Measurements from ENCODE around the gene GRXCR1.
A peak's percentile ranks its signal among the peaks of the same experiment; 100 is the strongest.

Gene GRXCR1

GRCh38 chr4:42942216-42942615 lies 49.7 kb downstream of the GRXCR1 start:
- no peak for DNase-seq

DNA sequence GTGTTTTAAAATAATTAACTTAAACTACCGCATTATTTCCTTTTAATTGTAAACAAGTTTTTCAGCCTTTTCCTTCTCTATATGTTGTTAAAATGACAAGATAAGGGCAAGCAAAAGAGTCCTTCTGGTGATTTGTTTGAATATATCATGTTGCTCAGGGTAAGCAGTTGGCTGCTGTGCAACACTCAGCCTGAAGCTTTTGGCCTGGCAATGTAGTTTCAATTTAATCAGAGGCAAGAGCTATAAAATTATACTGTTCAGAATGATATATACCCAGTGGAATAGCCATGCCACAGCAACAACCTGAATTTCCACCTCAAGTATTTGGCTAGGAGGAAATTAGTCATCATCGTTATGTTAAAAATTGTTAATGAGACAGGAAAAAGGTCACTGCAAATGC lies 53.4 kb downstream of the GRXCR1 start:
- DNase-seq: no peak

- DNase-seq: no peak
Observed at GRCh38 chr4:42953321-42953720, 60.8 kb downstream of the GRXCR1 start.

DNA sequence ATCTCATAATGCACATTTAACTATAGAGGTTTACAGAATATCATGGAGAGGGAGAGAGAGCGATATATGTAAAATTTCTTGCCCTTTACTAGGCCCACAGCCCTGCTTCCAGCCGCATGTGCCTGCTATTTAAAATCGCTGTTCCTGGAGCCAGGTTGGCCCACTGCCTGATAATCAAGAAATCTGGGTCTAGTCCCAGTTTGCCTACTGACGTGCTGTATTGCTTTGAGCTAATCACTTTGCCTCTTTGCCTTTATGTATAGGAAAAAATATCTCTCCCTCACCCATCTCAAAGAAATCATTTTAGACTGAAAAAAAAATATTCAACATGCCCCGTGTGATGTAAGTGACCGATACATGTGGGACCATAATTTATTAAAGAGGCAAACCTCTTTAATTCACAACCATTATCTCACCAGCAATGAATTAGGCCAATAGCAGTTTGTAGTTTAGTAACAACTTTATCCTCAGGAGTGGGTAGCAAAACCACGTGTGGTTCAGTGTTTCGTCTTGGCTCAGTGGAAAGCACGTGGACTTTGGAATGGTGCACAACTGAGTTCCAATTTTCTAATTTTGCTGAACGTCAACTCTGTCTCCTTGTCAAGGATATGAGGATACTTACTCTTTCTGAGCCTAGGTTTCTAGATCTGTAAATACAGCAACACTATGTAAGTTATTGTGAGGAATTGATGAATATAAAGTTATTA lies 62.6 kb downstream of the GRXCR1 start:
- no peak for DNase-seq

DNA sequence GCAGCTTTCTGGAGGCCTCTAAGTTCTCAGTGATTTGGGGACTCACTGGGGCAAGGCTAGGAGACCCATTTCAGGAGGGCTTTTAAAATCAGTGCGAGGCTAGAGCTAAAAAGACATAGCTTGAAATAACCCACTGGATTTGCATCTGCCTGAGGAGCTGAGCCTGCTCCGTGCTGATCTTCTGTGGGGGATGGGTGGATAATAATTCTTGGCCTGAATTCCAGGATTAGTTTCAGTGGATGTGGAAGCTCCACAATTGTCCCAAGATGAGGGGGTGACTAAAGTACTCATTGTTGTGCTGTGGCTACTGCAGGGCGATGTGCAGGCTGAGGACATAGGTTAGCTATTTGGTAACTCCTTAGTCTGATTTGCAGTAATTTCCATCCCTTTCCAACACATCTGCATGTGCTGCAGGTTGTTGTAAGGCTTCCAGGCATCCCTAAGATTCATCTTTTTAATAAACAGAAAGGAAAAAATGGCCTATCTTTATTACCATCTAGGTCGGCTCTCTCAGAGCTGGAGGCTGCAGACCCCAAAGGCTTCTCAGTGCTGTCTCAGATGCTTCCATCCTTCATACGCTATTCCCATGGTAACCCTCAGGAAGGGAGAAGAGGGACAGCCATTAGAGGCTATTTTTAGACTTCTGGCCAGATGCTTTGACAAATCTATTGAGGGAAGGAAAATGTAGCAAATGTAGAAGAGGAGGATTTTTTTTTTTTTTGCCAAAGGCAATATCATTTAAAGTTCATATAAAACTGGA lies 63.4 kb downstream of the GRXCR1 start:
- no peak for DNase-seq

- DNase-seq: no peak
Observed at GRCh38 chr4:42965326-42965725, 72.8 kb downstream of the GRXCR1 start.

DNA sequence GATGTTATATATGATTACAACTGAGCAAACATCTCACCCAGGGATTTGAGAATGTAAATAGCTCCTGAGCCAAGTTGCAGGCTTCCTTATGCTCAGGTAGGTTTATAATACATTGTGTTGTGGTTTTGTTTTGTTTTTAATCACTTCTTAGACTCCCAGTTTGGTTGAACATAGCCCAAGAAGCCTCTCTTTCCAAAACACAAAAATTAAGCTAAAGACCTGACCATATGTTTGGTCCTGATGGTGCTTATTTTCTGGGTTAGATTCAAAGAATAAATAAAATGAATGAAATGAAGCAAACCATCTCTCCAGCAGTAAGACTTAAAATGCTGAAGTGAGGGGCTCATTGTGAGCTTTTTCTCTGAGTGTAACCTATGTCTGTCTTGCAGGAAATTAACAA lies 93.5 kb downstream of the GRXCR1 start:
- DNase-seq: no peak

- peak; percentile 13 for DNase-seq
Observed at GRCh38 chr4:42995343-42995944, 102.9 kb downstream of the GRXCR1 start.

GRCh38 chr4:43008793-43009192 lies 116.3 kb downstream of the GRXCR1 start:
- DNase-seq: no peak

DNA sequence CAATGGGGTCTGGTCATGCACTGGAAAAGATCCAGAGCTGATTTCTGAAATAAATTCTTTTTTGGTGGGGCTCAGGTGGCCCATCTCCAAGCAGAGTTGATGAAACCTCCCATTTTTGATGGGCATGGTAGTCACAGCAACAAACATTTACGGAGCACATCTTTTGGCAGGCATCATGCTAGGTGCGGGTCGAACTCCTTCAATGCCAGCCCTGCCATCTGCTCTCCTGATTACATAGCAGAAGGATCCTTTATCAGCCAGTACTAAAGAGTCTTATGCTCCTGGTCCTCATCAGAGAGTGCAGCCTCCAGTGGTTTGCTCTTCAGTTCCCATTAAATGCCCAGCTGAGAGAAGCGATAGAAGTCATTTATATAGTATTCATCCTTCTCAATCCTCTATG lies 121.7 kb downstream of the GRXCR1 start:
- no peak for DNase-seq

DNA sequence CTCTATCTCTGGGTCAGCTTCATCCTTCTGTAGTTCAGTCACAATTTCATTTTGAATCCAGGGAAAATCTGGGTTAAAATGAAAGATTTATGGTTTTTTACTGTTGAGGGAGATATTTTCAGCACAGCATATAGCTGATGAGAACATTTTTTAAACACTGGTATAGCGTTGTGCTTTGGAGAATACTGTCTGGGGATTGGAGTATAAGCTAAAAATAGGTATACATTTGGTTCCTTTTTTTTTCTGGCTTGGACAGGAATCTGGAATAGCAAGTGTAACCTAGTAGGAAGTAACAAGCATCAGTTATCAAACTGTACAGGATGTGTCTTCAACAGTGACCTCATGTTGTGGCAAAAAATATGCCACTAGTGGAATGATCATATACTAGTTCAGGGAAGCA lies 149.1 kb downstream of the GRXCR1 start:
- DNase-seq: no peak

DNA sequence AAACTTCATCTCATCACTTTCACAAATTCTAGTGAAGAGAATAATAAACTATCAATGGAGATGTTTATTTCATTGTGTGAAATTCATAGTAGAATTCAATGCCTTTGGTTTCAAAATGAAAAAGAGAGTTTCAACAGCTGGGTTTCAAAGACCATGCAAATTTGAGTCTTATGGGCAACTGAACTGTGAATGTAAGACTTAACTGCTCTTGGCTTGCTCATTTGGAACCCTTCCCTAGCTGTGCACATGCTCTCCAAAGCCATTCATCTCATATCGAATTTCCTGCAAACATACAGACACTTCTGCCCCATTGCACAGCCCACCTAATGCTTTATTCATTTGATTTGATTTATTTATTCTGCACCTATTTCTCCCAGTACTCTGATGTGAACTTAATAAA lies 154.5 kb downstream of the GRXCR1 start:
- DNase-seq: no peak

DNA sequence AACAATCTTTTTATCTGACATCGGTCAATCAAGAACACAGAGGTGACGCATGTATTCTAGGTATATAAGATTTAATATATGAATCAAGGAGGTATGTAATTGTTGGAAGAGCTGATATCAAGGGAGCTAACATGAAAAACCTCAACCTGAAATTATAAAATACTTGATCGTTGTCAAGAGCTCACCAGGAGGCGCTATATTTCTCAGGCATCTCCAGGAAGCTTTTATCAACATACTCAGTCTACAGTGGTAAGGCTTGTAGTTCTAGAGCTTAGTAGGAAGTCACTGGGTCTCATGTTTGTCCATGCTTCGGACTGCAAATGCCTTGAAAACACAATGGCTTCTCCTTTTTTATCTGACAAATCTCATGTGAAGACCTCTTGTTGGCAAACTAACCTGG lies 156.1 kb downstream of the GRXCR1 start:
- DNase-seq: no peak

- DNase-seq: no peak
Observed at GRCh38 chr4:43049326-43049725, 156.8 kb downstream of the GRXCR1 start.

- DNase-seq: no peak
Observed at GRCh38 chr4:43066415-43066814, 173.9 kb downstream of the GRXCR1 start.

DNA sequence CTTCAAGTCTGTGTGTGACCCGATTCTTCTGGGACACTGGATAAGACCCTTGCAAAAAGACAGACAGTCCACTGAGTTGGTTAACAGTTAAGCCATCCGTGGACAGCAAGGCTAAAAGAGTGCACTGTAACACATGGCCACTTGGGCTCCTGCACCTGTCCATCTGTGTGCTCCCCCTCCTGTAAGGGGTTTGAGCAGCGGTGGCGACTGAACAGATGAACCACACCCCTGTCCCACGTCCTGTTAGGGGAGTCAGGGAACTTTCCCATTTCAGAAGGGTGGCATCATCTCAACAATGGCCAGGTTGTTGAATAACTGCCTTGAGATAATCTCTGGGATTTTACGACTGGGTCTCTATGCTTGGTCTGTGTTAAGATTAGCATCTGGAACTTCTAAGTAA lies 178.6 kb downstream of the GRXCR1 start:
- no peak for DNase-seq
